Neuron (in vitro differentiated cells): ENCODE measurements around the gene GPSM3.
A peak's percentile ranks its signal among the peaks of the same experiment; 100 is the strongest.

ENCODE experiments used
- H2AFZ ChIP-seq: one replicate; pipeline ENCODE4 v1.6.1; 2013; ENCODE audit warnings: low read depth, mild to moderate bottlenecking, inconsistent platforms, low read length, moderate library complexity
- H3K27me3 ChIP-seq: one replicate; pipeline ENCODE4 v1.6.1; 2013; ENCODE audit warnings: low read length; ENCODE audit not compliant: insufficient read depth
- H3K36me3 ChIP-seq: one replicate; pipeline ENCODE4 v1.6.1; 2013; ENCODE audit warnings: low read length; ENCODE audit not compliant: insufficient read depth
- H3K4me1 ChIP-seq: one replicate; pipeline ENCODE4 v1.6.1; 2013; ENCODE audit warnings: low read length; ENCODE audit not compliant: insufficient read depth
- H3K4me3 ChIP-seq: 2 replicates; pipeline ENCODE4 v1.5.1; 2013; ENCODE audit warnings: mild to moderate bottlenecking, low read length, moderate library complexity
- H3K9me3 ChIP-seq: one replicate; pipeline ENCODE4 v1.6.1; 2013; ENCODE audit warnings: low read length

Gene GPSM3

GRCh38 chr6:32168807-32169591, 23.4 kb downstream of the GPSM3 start:
- Histone ChIP-seq H3K4me1 (peaks cover 6% of the 10 kb centered on the region), H3K36me3 (peaks cover 54% of the 10 kb centered on the region), H3K27me3 (no peaks in the 10 kb centered on the region), H3K9me3 (no peaks in the 10 kb centered on the region), H3K4me3 (no peak overlapping the region), H2AFZ (no peak overlapping the region)

- Histone ChIP-seq H3K36me3 (peaks cover 55% of the 10 kb centered on the region), H3K4me3 (no peak overlapping the region)
Observed at GRCh38 chr6:32168350-32168749, 24.1 kb downstream of the GPSM3 start.

GRCh38 chr6:32167761-32168262, 24.6 kb downstream of the GPSM3 start:
- Histone ChIP-seq H3K4me3 (no peak overlapping the region), H2AFZ (no peak overlapping the region), H3K4me1 (peaks cover 10% of the 10 kb centered on the region), H3K36me3 (peaks cover 56% of the 10 kb centered on the region), H3K9me3 (no peaks in the 10 kb centered on the region), H3K27me3 (no peaks in the 10 kb centered on the region)

More at GRCh38 chr6:32168350-32168749, 24.1 kb downstream of the GPSM3 start:
- Histone ChIP-seq H3K27me3 (no peaks in the 10 kb centered on the region), H2AFZ (no peak overlapping the region), H3K4me1 (peaks cover 10% of the 10 kb centered on the region), H3K9me3 (no peaks in the 10 kb centered on the region)

GRCh38 chr6:32167154-32167760, 25.2 kb downstream of the GPSM3 start:
- no peaks in the 10 kb centered on the region for H3K9me3 ChIP-seq
- H3K4me3 ChIP-seq, result no peak overlapping the region
- H2AFZ ChIP-seq, result no peak overlapping the region
- no peaks in the 10 kb centered on the region for H3K27me3 ChIP-seq
- peaks cover 62% of the 10 kb centered on the region for H3K36me3 ChIP-seq
- peaks cover 10% of the 10 kb centered on the region for H3K4me1 ChIP-seq

GRCh38 chr6:32166411-32167061, 25.9 kb downstream of the GPSM3 start:
- no peaks in the 10 kb centered on the region for H3K9me3 ChIP-seq
- H3K36me3 ChIP-seq, result peaks cover 63% of the 10 kb centered on the region

GRCh38 chr6:32164295-32164694, 28.1 kb downstream of the GPSM3 start, which contains the start of gene EGFL8:
TSS of gene EGFL8 (plus strand) at chr6:32164595. CDS start at chr6:32166166, 1,571 bp downstream.
- no peaks in the 10 kb centered on the region for H3K27me3 ChIP-seq
- H2AFZ ChIP-seq, result no peak within 1 kb of the TSS
- peaks cover 10% of the 10 kb centered on the region for H3K4me1 ChIP-seq
- H3K9me3 ChIP-seq, result no peaks in the 10 kb centered on the region
- no peak within 1 kb of the TSS for H3K4me3 ChIP-seq
- peaks cover 43% of the 10 kb centered on the region for H3K36me3 ChIP-seq

More at GRCh38 chr6:32166411-32167061, 25.9 kb downstream of the GPSM3 start:
- H3K27me3 ChIP-seq, result no peaks in the 10 kb centered on the region
- no peak overlapping the region for H3K4me3 ChIP-seq
- H2AFZ ChIP-seq, result no peak overlapping the region
- H3K4me1 ChIP-seq, result peaks cover 10% of the 10 kb centered on the region

- peaks cover 41% of the 10 kb centered on the region for H3K36me3 ChIP-seq
- no peaks in the 10 kb centered on the region for H3K27me3 ChIP-seq
- H3K9me3 ChIP-seq, result no peaks in the 10 kb centered on the region
- no peak overlapping the region for H3K4me3 ChIP-seq
- H2AFZ ChIP-seq, result no peak overlapping the region
- peaks cover 10% of the 10 kb centered on the region for H3K4me1 ChIP-seq
Observed at GRCh38 chr6:32163559-32164258, 28.7 kb downstream of the GPSM3 start.

GRCh38 chr6:32158052-32158451, 34.4 kb downstream of the GPSM3 start:
- Histone ChIP-seq H3K27me3 (no peaks in the 10 kb centered on the region), H3K4me3 (no peak overlapping the region), H3K36me3 (peaks cover 39% of the 10 kb centered on the region), H2AFZ (no peak overlapping the region), H3K4me1 (peaks cover 13% of the 10 kb centered on the region), H3K9me3 (no peaks in the 10 kb centered on the region)

- Histone ChIP-seq H3K9me3 (no peaks in the 10 kb centered on the region), H3K4me1 (peaks cover 24% of the 10 kb centered on the region), H3K4me3 (no peak overlapping the region), H2AFZ (no peak overlapping the region), H3K36me3 (peaks cover 31% of the 10 kb centered on the region), H3K27me3 (no peaks in the 10 kb centered on the region)
Observed at GRCh38 chr6:32156891-32157290, 35.6 kb downstream of the GPSM3 start.

- H3K36me3 ChIP-seq, result peaks cover 29% of the 10 kb centered on the region
- peaks cover 29% of the 10 kb centered on the region for H3K4me1 ChIP-seq
- H3K4me3 ChIP-seq, result peak overlapping the region; percentile 76
Observed at GRCh38 chr6:32154514-32155161, 37.8 kb downstream of the GPSM3 start.

GRCh38 chr6:32153564-32154513, 38.6 kb downstream of the GPSM3 start, which contains the start of gene PPT2:
TSS of gene PPT2 (plus strand) at chr6:32154141. CDS start at chr6:32154595, 454 bp downstream.
- peaks cover 27% of the 10 kb centered on the region for H3K36me3 ChIP-seq
- no peaks in the 10 kb centered on the region for H3K27me3 ChIP-seq
- peaks cover 29% of the 10 kb centered on the region for H3K4me1 ChIP-seq
- no peaks in the 10 kb centered on the region for H3K9me3 ChIP-seq
- peak within 1 kb of the TSS; percentile 51 for H2AFZ ChIP-seq
- peak within 1 kb of the TSS; percentile 76 for H3K4me3 ChIP-seq

More at GRCh38 chr6:32154514-32155161, 37.8 kb downstream of the GPSM3 start:
- no peaks in the 10 kb centered on the region for H3K27me3 ChIP-seq
- no peaks in the 10 kb centered on the region for H3K9me3 ChIP-seq
- H2AFZ ChIP-seq, result peak overlapping the region; percentile 51
